PC-9 (cell line): Measurements from ENCODE around the gene SRPRB.

ENCODE experiments used
- CTCF ChIP-seq: fragments of 200-600 bp; sonication (generic); conservative IDR thresholded peaks from 2 replicates; pipeline ENCODE4 v1.6.1; 2017; ENCODE audit warnings: mixed run types, antibody characterized with exemption, mild to moderate bottlenecking, moderate library complexity
- EZH2 ChIP-seq: fragments of 200-600 bp; sonication (generic); IDR thresholded peaks from 2 replicates; pipeline ENCODE4 v1.8.0; 2017; ENCODE audit warnings: antibody characterized with exemption, low read depth

DNA sequence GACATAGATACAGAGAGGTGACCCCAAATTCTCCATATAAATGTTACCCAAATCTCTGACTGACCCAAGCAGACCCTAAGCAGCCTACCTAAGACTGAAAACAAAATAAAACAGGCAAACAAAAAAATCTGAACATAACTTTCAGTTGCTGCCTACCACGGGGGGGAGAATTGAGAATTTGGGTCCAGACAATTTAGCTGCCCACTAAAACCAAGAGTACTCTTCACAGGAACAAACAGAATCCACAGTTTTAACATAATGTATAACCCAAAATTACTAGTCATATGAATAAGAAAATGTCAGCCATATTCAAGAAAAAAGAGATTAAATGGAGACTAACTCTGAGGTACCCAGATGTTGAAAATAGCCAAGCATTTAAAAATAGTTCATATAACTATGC is 44.4 kb downstream of the SRPRB start:
- TF ChIP-seq CTCF, result no peak
- no peak for TF ChIP-seq EZH2
